Right cardiac atrium (tissue), 5 donors: ENCODE results near the gene PIK3CB. TPM values are rescaled to one million over a fixed set of nuclear protein-coding genes. Genes with fewer than 3 reads are reported as not detected.

Experiments used
- ATAC-seq, 2 donors: fragments of 200-7000 bp; cut with Tn5 transposase; one replicate each; pipeline versions ENCODE4 v1.8.0 to v1.9.1; 2020; ENCODE audit warnings: moderate library complexity in 2 of 2, mild to moderate bottlenecking in 1 of 2
- DNase-seq, 3 donors: peaks; one replicate each; pipeline ENCODE4 v3.0.0-alpha.2; 2020
- H3K27ac ChIP-seq: one replicate; pipeline ENCODE4 v1.5.1; 2013; ENCODE audit warnings: mild to moderate bottlenecking, low read length, control low read depth, moderate library complexity
- H3K27me3 ChIP-seq: one replicate; pipeline ENCODE4 v1.6.1; 2013; ENCODE audit not compliant: control insufficient read depth, insufficient read depth
- H3K4me1 ChIP-seq: one replicate; pipeline ENCODE4 v1.6.1; 2013; ENCODE audit warnings: low read length; ENCODE audit not compliant: control insufficient read depth, insufficient read depth
- H3K4me3 ChIP-seq: one replicate; pipeline ENCODE4 v1.5.1; 2013; ENCODE audit warnings: low read length, control low read depth
- H3K9me3 ChIP-seq: one replicate; pipeline ENCODE4 v1.6.1; 2013; ENCODE audit warnings: low read length; ENCODE audit not compliant: control insufficient read depth
- WGBS: extraction: QIAGEN DNeasy Blood & Tissue Kit; methylation state at CpG from one replicate; pipeline ENCODE4 v1.1.7; 2013; 5-methylcytosine and 5-hydroxymethylcytosine counted together
- intact Hi-C, 4 donors: fragments of 100-400 bp; cut with DNase I; formaldehyde crosslinking; loops; one replicate each; pipeline versions ENCODE4 v1.11.0 to v1.14.0; 2022 to 2023
- long read RNA-seq, 4 donors: library from polyadenylated mRNA; unstranded; transcript quantifications; one replicate each; pipeline ENCODE4 v2.0.0, GENCODE V29; 2020 to 2021
- polyA plus RNA-seq: library from polyadenylated mRNA; stranded (reverse); fragments of 200-250 nt; gene quantifications from one replicate; pipeline ENCODE4 v1.2.3, GENCODE V29; 2013
- total RNA-seq, 4 donors: library from RNA; stranded (reverse); fragmentation: NEBNext Ultra II Directional; extraction: Animal tissue kit (Norgen Biotek cat#: 25700); gene quantifications; one replicate each; pipeline ENCODE4 v1.2.1, GENCODE V29; 2021
- donor health status: healthy with polysubstance abuse.
- donor health status: DM: no; HTN: yes; CAD: no.
- donor health status: DM: no; HTN: no; CAD: no.
- donor health status: DM: no; HTN: yes; CAD: no; lungs with severe emphysema.
- donor health status: DM: yes; HTN: yes; CAD: no.

Gene PIK3CB
- total RNA-seq = 10 to 100 TPM; 31.4 to 33.2 (median 32.5) TPM
- polyA plus RNA-seq = 12.6 TPM
- long read RNA-seq, donor 1, full-length matches to known transcripts = 7 of 38 reads
- long read RNA-seq, donor 1, partial matches to known transcripts = 6 of 38 reads
- long read RNA-seq, donor 1, other reads (novel, unspliced or antisense) = 25 of 38 reads
- long read RNA-seq, donor 2, full-length matches to known transcripts = 2 of 22 reads
- long read RNA-seq, donor 2, partial matches to known transcripts = 2 of 22 reads
- long read RNA-seq, donor 2, other reads (novel, unspliced or antisense) = 18 of 22 reads
- long read RNA-seq, donor 3, full-length matches to known transcripts = 5 of 51 reads
- long read RNA-seq, donor 3, partial matches to known transcripts = 10 of 51 reads
- long read RNA-seq, donor 3, other reads (novel, unspliced or antisense) = 36 of 51 reads
- long read RNA-seq, donor 4, full-length matches to known transcripts = 2 of 19 reads
- long read RNA-seq, donor 4, partial matches to known transcripts = 2 of 19 reads
- long read RNA-seq, donor 4, other reads (novel, unspliced or antisense) = 15 of 19 reads

DNA sequence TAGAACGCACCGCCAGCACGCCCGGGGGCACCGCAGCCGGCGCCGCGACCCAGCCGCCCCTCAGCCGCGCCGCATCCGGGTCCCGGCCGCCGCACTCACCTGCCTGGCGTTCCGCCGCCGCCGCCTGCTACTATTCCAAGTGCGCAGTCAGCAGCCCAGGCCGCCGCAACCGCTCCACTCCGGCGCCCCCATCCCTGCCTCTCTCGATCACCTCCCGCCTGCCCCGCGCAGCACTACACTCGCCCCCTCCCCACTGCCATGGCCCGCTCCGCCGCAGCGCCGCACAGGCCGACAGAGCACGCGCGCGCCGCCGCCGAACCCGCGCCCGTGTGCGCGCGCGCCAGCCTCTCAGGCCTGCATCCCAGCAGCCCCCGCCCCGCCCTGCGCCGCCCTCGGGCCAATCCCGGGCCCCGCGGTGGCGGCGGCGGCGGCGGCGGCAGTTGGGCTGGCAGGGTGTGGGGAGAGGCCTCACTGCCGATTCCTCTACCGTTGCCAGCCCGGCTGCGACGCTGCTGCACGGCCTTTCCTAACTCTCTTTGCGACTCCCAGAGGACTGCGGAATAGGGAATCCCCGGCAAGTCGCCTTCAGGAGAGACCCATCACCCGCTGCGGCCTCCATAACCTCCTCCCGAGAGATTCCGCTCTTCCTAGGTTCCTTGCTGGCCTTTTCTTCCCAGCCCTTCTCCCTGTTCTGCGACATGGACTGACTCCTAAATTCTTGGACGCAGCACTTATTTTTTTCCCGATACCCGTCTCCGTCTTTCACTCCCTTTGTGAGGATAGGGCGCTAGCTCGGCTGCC, at the start of gene PIK3CB:
PIK3CB (minus strand) TSS at position 333 of the 801 bp plus-strand sequence. CDS start 75,585 bp downstream, outside the sequence.
- peak within 1 kb of the TSS; percentile 97 for H3K27ac ChIP-seq

GRCh38 chr3:138881233-138881632, 46.5 kb upstream of the PIK3CB start:
- intact Hi-C loops = no loop called here
- no peaks in the 10 kb centered on the region for H3K27me3 ChIP-seq
- WGBS = 79% methylated on average over 2 of the region's 2 CpGs
- DNase-seq (no peak), ATAC-seq (no peak)
- H3K27ac ChIP-seq = no peak overlapping the region
- H3K4me3 ChIP-seq = no peak overlapping the region
- no peaks in the 10 kb centered on the region for H3K9me3 ChIP-seq
- H3K4me1 ChIP-seq = no peaks in the 10 kb centered on the region

More for the DNA sequence above, at the start of gene PIK3CB:
- peak within 1 kb of the TSS; percentile 77 for H3K4me3 ChIP-seq
- H3K27me3 ChIP-seq = no peaks in the 10 kb centered on the region
- no peaks in the 10 kb centered on the region for H3K9me3 ChIP-seq
- intact Hi-C loops = loop anchor here in 2 of 4 donors (2.0 to 10.0 kb wide), 2 partner anchors 80 to 82 kb away; no protein-coding TSS in a partner anchor
- ATAC-seq (peak; percentile 99 to 100), DNase-seq (peak; percentile 95 to 98 (median 97))
- WGBS = under 1% methylated on average over 88 of the region's 88 CpGs
- H3K4me1 ChIP-seq = no peaks in the 10 kb centered on the region

DNA sequence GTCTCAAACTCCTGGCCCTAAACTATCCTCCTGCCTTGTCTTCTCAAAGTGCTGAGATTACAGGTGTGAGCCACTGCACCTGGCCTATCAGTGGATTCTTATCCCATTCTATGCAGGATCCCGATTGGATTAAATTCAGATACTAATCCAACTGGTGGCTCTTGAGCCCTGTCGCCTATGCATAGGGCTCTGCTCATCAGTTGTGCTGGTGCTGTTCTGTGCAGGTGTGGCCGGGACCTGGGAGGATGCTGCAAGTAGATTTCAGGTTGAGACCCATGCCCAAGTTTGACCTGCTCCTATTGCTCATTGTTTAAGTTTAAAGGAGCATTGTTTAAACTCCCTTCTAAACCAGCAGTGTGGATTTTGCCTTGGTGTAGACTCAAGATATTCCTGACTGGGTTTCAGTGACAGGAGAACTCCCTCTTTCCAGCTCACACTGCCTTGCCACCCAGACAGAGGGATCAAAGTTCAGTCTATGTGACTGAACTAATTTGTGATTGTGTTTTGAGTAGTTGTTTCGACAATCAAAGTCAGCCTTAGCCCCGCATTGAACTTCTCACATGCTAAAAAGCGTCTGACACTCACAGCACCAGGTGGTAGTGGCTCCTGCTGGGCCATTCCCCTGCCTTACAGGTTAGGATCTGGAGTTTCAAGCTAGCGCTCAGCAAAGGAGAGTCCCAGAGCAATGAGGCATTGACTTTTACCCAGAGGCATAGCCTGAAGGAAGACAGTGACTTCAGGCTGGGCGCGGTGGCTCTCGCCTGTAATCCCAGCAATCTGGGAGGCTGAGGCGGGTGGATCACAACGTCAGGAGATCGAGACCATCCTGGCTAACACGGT, 45.0 kb upstream of the PIK3CB start:
- WGBS = 71% methylated on average over 14 of the region's 14 CpGs

DNA sequence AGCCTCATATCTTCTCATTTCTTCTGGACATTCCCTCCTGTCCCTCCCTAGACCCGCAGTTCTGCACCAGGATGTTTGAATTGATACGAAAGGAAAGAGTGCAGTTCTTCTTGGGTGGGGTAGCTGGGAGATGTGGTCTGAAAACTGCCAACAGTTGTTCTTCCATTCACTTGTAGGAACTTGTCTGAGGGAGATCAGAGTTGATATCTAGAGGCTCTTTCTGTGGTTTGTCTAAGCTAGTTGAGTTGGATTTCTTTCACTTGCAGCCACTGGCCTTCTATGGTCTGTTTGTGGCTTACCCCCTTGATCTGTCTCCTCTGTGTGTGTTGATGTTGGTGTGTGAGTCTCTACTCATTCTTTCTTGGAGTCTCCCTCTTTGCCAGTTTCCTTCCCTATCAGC, 42.5 kb upstream of the PIK3CB start:
- Histone ChIP-seq H3K9me3 (no peaks in the 10 kb centered on the region), H3K27ac (no peak overlapping the region), H3K4me1 (no peaks in the 10 kb centered on the region), H3K4me3 (no peak overlapping the region), H3K27me3 (no peaks in the 10 kb centered on the region)
- WGBS = 96% methylated on average over 2 of the region's 2 CpGs
- DNase-seq (no peak), ATAC-seq (no peak)
- intact Hi-C loops = no loop called here

More for the DNA sequence above, 45.0 kb upstream of the PIK3CB start:
- no peak for ATAC-seq
- H3K27me3 ChIP-seq = no peaks in the 10 kb centered on the region
- intact Hi-C loops = no loop called here
- H3K9me3 ChIP-seq = no peaks in the 10 kb centered on the region
- H3K4me3 ChIP-seq = no peak overlapping the region
- no peak overlapping the region for H3K27ac ChIP-seq
- no peak for DNase-seq
- H3K4me1 ChIP-seq = no peaks in the 10 kb centered on the region

DNA sequence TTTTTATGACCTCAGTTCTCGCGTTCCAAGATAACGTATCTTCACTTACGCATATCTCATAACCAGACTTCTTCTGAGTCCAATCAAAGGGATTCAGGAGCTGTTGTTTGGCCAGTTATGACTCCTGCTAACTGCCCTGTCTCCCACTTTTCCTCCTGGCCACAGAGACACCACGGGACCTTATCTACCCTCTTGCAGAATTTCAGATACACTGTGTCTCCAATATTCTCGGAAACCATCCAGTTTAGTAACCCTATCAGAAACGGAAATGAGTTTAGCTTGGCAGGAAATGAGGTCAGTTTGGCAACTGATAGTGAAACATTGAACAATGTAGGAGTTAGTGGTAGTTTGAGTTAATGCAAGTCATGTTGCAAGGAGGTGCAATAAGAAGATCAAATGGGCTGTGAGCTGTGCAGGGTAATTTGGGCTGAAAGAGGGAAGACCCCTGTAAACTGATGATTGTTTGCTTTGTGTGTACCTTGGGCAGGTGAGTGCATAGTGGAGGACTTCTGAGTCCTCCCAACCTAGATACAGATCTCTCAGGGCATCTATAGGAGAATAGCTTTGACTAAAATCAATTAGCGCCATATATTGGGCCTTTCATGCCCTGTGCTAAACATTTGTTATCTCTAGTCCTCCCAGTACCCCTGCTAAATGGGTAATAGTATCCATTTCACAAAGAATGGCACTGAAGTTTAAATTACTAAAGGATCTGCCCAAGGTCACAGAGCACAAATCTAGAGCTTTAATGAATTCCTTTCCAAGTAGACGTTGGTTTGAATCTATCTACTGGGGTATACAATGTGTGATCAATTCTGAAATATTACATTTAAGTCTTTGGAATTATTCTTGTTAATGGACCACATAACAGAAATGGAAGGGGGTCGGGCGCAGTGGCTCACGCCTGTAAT, 41.3 kb upstream of the PIK3CB start:
- intact Hi-C loops = no loop called here
- Histone ChIP-seq H3K4me1 (no peaks in the 10 kb centered on the region), H3K27me3 (no peaks in the 10 kb centered on the region), H3K9me3 (no peaks in the 10 kb centered on the region), H3K4me3 (no peak overlapping the region), H3K27ac (no peak overlapping the region)
- WGBS = 62% methylated on average over 12 of the region's 12 CpGs
- DNase-seq = no peak
- peak; percentile 72 to 97 for ATAC-seq

DNA sequence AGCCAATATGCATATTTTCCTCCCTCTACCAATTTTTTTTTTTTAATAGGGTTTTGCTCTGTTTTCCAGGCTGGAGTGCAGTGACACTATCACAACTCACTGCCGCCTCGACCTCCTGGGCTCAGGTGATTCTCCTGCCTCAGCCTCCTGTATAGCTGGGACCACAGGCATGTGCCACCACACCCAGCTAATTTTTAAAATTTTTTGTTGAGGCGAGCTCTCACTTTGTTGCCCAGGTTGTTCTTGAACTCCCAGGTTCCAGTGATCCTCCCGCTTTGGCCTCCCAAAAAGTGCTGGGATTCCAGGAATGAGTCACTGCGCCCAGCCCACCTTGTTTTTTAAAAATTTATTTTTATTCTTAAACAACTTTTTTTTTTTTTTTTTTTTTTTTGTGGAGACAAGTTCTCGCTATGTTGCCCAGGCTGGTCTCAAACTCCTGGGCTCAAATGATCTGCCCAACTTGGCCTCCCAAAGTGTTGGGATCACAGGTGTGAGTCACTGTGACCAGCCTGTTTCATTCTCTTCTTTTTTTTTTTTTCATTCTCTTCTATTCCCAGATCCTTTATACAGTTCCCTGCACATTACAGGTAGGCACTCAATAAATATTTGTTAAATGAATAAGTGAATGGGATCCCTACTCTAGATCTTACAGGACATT, 40.5 kb upstream of the PIK3CB start:
- ATAC-seq (no peak), DNase-seq (no peak)
- Histone ChIP-seq H3K27me3 (no peaks in the 10 kb centered on the region), H3K9me3 (no peaks in the 10 kb centered on the region), H3K4me3 (no peak overlapping the region), H3K4me1 (no peaks in the 10 kb centered on the region), H3K27ac (no peak overlapping the region)
- 95% methylated on average over 6 of the region's 6 CpGs for WGBS
- intact Hi-C loops = no loop called here

DNA sequence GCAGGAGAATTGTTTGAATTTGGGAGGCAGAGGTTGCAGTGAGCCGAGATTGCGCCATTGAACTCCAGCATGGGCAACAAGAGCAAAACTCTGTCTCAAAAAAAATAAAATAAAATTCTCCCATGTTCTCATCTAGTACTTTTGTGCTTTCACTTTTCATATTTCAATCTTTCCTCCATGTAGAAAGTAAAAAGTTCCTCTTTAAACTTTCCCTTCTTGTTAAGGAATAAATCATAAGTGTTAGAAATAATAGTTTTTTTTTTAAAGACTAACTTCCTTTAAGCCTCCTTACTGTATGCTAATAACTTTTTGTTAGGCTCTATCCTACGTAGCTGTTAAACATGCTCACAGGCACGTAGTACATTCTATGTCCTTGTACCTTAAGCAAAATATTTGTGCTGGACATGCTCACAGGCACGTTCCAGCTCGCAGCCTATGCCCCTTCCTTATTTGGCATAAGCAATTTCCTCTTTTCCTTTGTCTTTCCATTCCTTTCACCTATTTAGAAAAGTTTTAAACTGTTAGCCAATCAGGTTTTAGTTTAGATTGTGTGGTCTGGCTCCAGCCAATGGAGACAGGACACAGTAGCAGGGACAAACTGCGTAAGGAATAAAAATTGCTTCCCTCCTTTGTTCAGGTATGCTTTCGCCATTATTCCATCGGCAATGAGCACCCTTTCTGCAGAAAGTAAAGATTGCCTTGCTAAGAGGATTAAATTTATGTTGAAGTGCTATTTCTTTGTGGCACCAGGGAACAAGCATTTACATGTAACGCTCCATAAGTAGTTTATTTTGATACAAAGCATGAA, 38.9 kb upstream of the PIK3CB start:
- no peaks in the 10 kb centered on the region for H3K27me3 ChIP-seq
- H3K4me1 ChIP-seq = no peaks in the 10 kb centered on the region
- DNase-seq = no peak
- H3K9me3 ChIP-seq = no peaks in the 10 kb centered on the region
- intact Hi-C loops = no loop called here
- H3K4me3 ChIP-seq = no peak overlapping the region
- H3K27ac ChIP-seq = no peak overlapping the region
- ATAC-seq = no peak
- whole genome bisulfite sequencing = 78% methylated on average over 10 of the region's 10 CpGs

- 91% methylated on average over 4 of the region's 4 CpGs for WGBS
- Histone ChIP-seq H3K4me3 (no peak overlapping the region), H3K27me3 (no peaks in the 10 kb centered on the region)
Measured at GRCh38 chr3:138872632-138873031, 37.9 kb upstream of the PIK3CB start.

DNA sequence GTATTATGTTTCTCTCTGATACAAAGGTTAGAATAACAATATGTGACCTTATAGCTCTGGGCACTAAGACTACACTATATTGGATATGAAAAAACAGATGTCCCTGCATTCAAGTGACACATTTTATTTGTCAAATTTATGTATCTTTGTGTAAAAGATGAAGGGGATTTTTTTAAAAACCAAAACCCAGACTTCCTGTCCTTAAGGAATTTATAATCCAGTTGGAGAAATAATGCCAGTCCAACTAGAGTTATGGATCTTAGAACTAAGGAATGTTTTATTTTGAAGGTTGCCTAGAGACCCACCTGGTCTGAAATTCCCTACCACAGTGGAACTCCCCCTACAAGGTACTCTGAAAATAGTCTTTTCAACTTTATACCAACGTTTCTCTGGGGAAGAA, 33.3 kb upstream of the PIK3CB start:
- ATAC-seq = no peak
- WGBS = 19% methylated on average over 1 of the region's 1 CpG
- Histone ChIP-seq H3K4me1 (peaks cover 3% of the 10 kb centered on the region), H3K27me3 (no peaks in the 10 kb centered on the region), H3K9me3 (no peaks in the 10 kb centered on the region), H3K4me3 (no peak overlapping the region), H3K27ac (no peak overlapping the region)
- DNase-seq = no peak
- intact Hi-C loops = no loop called here

More at GRCh38 chr3:138872632-138873031, 37.9 kb upstream of the PIK3CB start:
- Histone ChIP-seq H3K4me1 (no peaks in the 10 kb centered on the region), H3K27ac (no peak overlapping the region), H3K9me3 (no peaks in the 10 kb centered on the region)
- DNase-seq = no peak
- no peak for ATAC-seq
- intact Hi-C loops = no loop called here
